Measurements from ENCODE around the gene ALPK3.

The ALPK3 gene

GRCh38 chr15:84813931-84814330 is 3.2 kb upstream of the ALPK3 start:
- no peaks in the 10 kb centered on the region for H3K36me3 ChIP-seq (ENCODE audit: insufficient read depth, low read length)
- no peaks in the 10 kb centered on the region for H3K9me3 ChIP-seq (ENCODE audit: low read depth, low read length)
- no peak overlapping the region for H3K27ac ChIP-seq
- TF ChIP-seq EZH2 (IDR thresholded peaks at IDR 0.05) (no peak), POLR2AphosphoS5 (IDR thresholded peaks at IDR 0.05; ENCODE audit: borderline replicate concordance, low read depth, low read length) (no peak), FOXP2 (optimal IDR thresholded peaks at IDR 0.05; ENCODE audit: control extremely low read depth, extremely low read length, insufficient read depth) (no peak)
- H3K4me3 ChIP-seq = no peak overlapping the region
- no peak for DNase-seq (ENCODE audit: low read depth, low spot score)
- H3K9ac ChIP-seq (ENCODE audit: insufficient read length) = no peak overlapping the region

- H3K4me3 ChIP-seq = no peak overlapping the region
- DNase-seq (ENCODE audit: low read depth, low spot score) = no peak
These were observed 2.2 kb upstream of the ALPK3 start for GRCh38 chr15:84814916-84815315.

GRCh38 chr15:84817466-84818081 is 418 bp downstream of the ALPK3 start:
- DNase-seq (ENCODE audit: low read depth, low spot score) = no peak
- Histone ChIP-seq H3K36me3 (ENCODE audit: insufficient read depth, low read length) (no peaks in the 10 kb centered on the region), H3K9me3 (ENCODE audit: low read depth, low read length) (no peaks in the 10 kb centered on the region), H3K27ac (no peak overlapping the region), H3K4me3 (no peak overlapping the region), H3K9ac (ENCODE audit: insufficient read length) (no peak overlapping the region)
- TF ChIP-seq POLR2AphosphoS5 (IDR thresholded peaks at IDR 0.05; ENCODE audit: borderline replicate concordance, low read depth, low read length) (no peak), FOXP2 (optimal IDR thresholded peaks at IDR 0.05; ENCODE audit: control extremely low read depth, extremely low read length, insufficient read depth) (no peak), EZH2 (IDR thresholded peaks at IDR 0.05) (no peak)

More at GRCh38 chr15:84814916-84815315, 2.2 kb upstream of the ALPK3 start:
- Histone ChIP-seq H3K36me3 (ENCODE audit: insufficient read depth, low read length) (no peaks in the 10 kb centered on the region), H3K9me3 (ENCODE audit: low read depth, low read length) (no peaks in the 10 kb centered on the region), H3K9ac (ENCODE audit: insufficient read length) (no peak overlapping the region), H3K27ac (no peak overlapping the region)
- TF ChIP-seq FOXP2 (optimal IDR thresholded peaks at IDR 0.05; ENCODE audit: control extremely low read depth, extremely low read length, insufficient read depth) (no peak), POLR2AphosphoS5 (IDR thresholded peaks at IDR 0.05; ENCODE audit: borderline replicate concordance, low read depth, low read length) (no peak), EZH2 (IDR thresholded peaks at IDR 0.05) (no peak)

GRCh38 chr15:84818261-84819131 is 1.3 kb downstream of the ALPK3 start:
- H3K9ac ChIP-seq (ENCODE audit: insufficient read length) = no peak overlapping the region
- no peaks in the 10 kb centered on the region for H3K9me3 ChIP-seq (ENCODE audit: low read depth, low read length)
- no peak overlapping the region for H3K4me3 ChIP-seq
- TF ChIP-seq FOXP2 (optimal IDR thresholded peaks at IDR 0.05; ENCODE audit: control extremely low read depth, extremely low read length, insufficient read depth) (no peak), EZH2 (IDR thresholded peaks at IDR 0.05) (no peak), POLR2AphosphoS5 (IDR thresholded peaks at IDR 0.05; ENCODE audit: borderline replicate concordance, low read depth, low read length) (no peak)
- no peaks in the 10 kb centered on the region for H3K36me3 ChIP-seq (ENCODE audit: insufficient read depth, low read length)
- DNase-seq (ENCODE audit: low read depth, low spot score) = no peak
- no peak overlapping the region for H3K27ac ChIP-seq

- Histone ChIP-seq H3K27ac (no peak overlapping the region), H3K9ac (ENCODE audit: insufficient read length) (no peak overlapping the region), H3K4me3 (no peak overlapping the region), H3K36me3 (ENCODE audit: insufficient read depth, low read length) (no peaks in the 10 kb centered on the region), H3K9me3 (ENCODE audit: low read depth, low read length) (no peaks in the 10 kb centered on the region)
- TF ChIP-seq EZH2 (IDR thresholded peaks at IDR 0.05) (no peak), FOXP2 (optimal IDR thresholded peaks at IDR 0.05; ENCODE audit: control extremely low read depth, extremely low read length, insufficient read depth) (no peak), POLR2AphosphoS5 (IDR thresholded peaks at IDR 0.05; ENCODE audit: borderline replicate concordance, low read depth, low read length) (no peak)
- no peak for DNase-seq (ENCODE audit: low read depth, low spot score)
These were observed 2.2 kb downstream of the ALPK3 start for GRCh38 chr15:84819291-84819768.

- no peak overlapping the region for H3K27ac ChIP-seq
- H3K9me3 ChIP-seq (ENCODE audit: low read depth, low read length) = no peaks in the 10 kb centered on the region
- H3K9ac ChIP-seq (ENCODE audit: insufficient read length) = no peak overlapping the region
- H3K4me3 ChIP-seq = no peak overlapping the region
- no peaks in the 10 kb centered on the region for H3K36me3 ChIP-seq (ENCODE audit: insufficient read depth, low read length)
- no peak for TF ChIP-seq POLR2AphosphoS5 (IDR thresholded peaks at IDR 0.05; ENCODE audit: borderline replicate concordance, low read depth, low read length)
- TF ChIP-seq FOXP2 (optimal IDR thresholded peaks at IDR 0.05; ENCODE audit: control extremely low read depth, extremely low read length, insufficient read depth) = no peak
- no peak for TF ChIP-seq EZH2 (IDR thresholded peaks at IDR 0.05)
- no peak for DNase-seq (ENCODE audit: low read depth, low spot score)
These were observed 2.6 kb downstream of the ALPK3 start for GRCh38 chr15:84819791-84820190.

GRCh38 chr15:84821501-84822021 is 4.4 kb downstream of the ALPK3 start:
- H3K9me3 ChIP-seq (ENCODE audit: low read depth, low read length) = no peaks in the 10 kb centered on the region
- no peak for DNase-seq (ENCODE audit: low read depth, low spot score)
- H3K4me3 ChIP-seq = no peak overlapping the region
- H3K36me3 ChIP-seq (ENCODE audit: insufficient read depth, low read length) = no peaks in the 10 kb centered on the region
- H3K27ac ChIP-seq = no peak overlapping the region
- no peak overlapping the region for H3K9ac ChIP-seq (ENCODE audit: insufficient read length)
- no peak for TF ChIP-seq EZH2 (IDR thresholded peaks at IDR 0.05)
- no peak for TF ChIP-seq POLR2AphosphoS5 (IDR thresholded peaks at IDR 0.05; ENCODE audit: borderline replicate concordance, low read depth, low read length)
- no peak for TF ChIP-seq FOXP2 (optimal IDR thresholded peaks at IDR 0.05; ENCODE audit: control extremely low read depth, extremely low read length, insufficient read depth)

- Histone ChIP-seq H3K9ac (ENCODE audit: insufficient read length) (no peak overlapping the region), H3K4me3 (no peak overlapping the region), H3K9me3 (ENCODE audit: low read depth, low read length) (no peaks in the 10 kb centered on the region), H3K36me3 (ENCODE audit: insufficient read depth, low read length) (no peaks in the 10 kb centered on the region), H3K27ac (no peak overlapping the region)
- no peak for DNase-seq (ENCODE audit: low read depth, low spot score)
- TF ChIP-seq POLR2AphosphoS5 (IDR thresholded peaks at IDR 0.05; ENCODE audit: borderline replicate concordance, low read depth, low read length) = no peak
- no peak for TF ChIP-seq FOXP2 (optimal IDR thresholded peaks at IDR 0.05; ENCODE audit: control extremely low read depth, extremely low read length, insufficient read depth)
- no peak for TF ChIP-seq EZH2 (IDR thresholded peaks at IDR 0.05)
These were observed 5.6 kb downstream of the ALPK3 start for GRCh38 chr15:84822653-84823281.
